GM12872 (cell line): Measurements from ENCODE around the gene POM121L12.

Experiments
- CTCF ChIP-seq: IDR thresholded peaks from 3 replicates; pipeline ENCODE4 v1.5.1; 2011; ENCODE audit warnings: low read depth, mild to moderate bottlenecking, low read length, moderate library complexity; ENCODE audit not compliant: insufficient read depth

The POM121L12 gene

GRCh38 chr7:53035499-53036412, at the start of gene POM121L12:
Gene POM121L12, plus strand, starts transcription at chr7:53035633. Its CDS starts 39 bp downstream, at chr7:53035672.
- no peak for TF ChIP-seq CTCF

- TF ChIP-seq CTCF, result no peak
Measured at GRCh38 chr7:52992001-52992400, 43.4 kb upstream of the POM121L12 start.

- TF ChIP-seq CTCF, result no peak
Measured at GRCh38 chr7:52992479-52993162, 42.8 kb upstream of the POM121L12 start.

GRCh38 chr7:52995676-52996075, 39.8 kb upstream of the POM121L12 start:
- no peak for TF ChIP-seq CTCF

- TF ChIP-seq CTCF, result no peak
Measured at GRCh38 chr7:53001221-53001620, 34.2 kb upstream of the POM121L12 start.

GRCh38 chr7:53002389-53002788, 33.0 kb upstream of the POM121L12 start:
- TF ChIP-seq CTCF, result no peak

GRCh38 chr7:53003653-53004445, 31.6 kb upstream of the POM121L12 start:
- TF ChIP-seq CTCF, result no peak
